Activated CD8-positive, alpha-beta memory T cell treated with anti-CD3 and anti-CD28 coated beads, Interleukin-2, amount 50 U/mL, for 24 hours (primary cell): ENCODE results near the gene PCDHA8.
"Not testable (repeated sequence)": the region's sequence is repeated elsewhere in the genome, so short reads cannot be mapped to it uniquely, and the experiment has no call there.

Experiments used
- DNase-seq: peaks from one replicate; pipeline ENCODE4 v3.0.0-alpha.2; 2020; ENCODE audit errors: extremely low read depth

The PCDHA8 gene

GRCh38 chr5:140840978-140841962 is at the start of gene PCDHA8:
TSS of gene PCDHA8 (plus strand) at chr5:140841187. CDS start at chr5:140841322, 135 bp downstream.
- no peak for DNase-seq

GRCh38 chr5:140794595-140795258 is 46.3 kb upstream of the PCDHA8 start, which contains the start of gene PCDHA2:
TSS of gene PCDHA2 (plus strand) at chr5:140794852.
- DNase-seq, result no peak

GRCh38 chr5:140795259-140795641 is 45.7 kb upstream of the PCDHA8 start:
- no peak for DNase-seq

- DNase-seq, result not testable (repeated sequence)
Measured at GRCh38 chr5:140796072-140796717, 44.8 kb upstream of the PCDHA8 start.

GRCh38 chr5:140796718-140797095 is 44.3 kb upstream of the PCDHA8 start:
- no peak for DNase-seq

GRCh38 chr5:140800816-140801493 is 40.0 kb upstream of the PCDHA8 start, which contains the start of gene PCDHA3:
TSS of gene PCDHA3 (plus strand) at chr5:140801057.
- DNase-seq, result no peak

- DNase-seq, result no peak
Measured at GRCh38 chr5:140801494-140801841, 39.5 kb upstream of the PCDHA8 start.

GRCh38 chr5:140802381-140802780 is 38.6 kb upstream of the PCDHA8 start:
- DNase-seq, result not testable (repeated sequence)

- no peak for DNase-seq
Measured at GRCh38 chr5:140802781-140803271, 38.2 kb upstream of the PCDHA8 start.

GRCh38 chr5:140806834-140807775 is 33.9 kb upstream of the PCDHA8 start, which contains the start of gene PCDHA4:
TSS of gene PCDHA4 (plus strand) at chr5:140807068.
- no peak for DNase-seq

- not testable (repeated sequence) for DNase-seq
Measured at GRCh38 chr5:140808241-140808888, 32.6 kb upstream of the PCDHA8 start.

GRCh38 chr5:140808889-140809291 is 32.1 kb upstream of the PCDHA8 start:
- no peak for DNase-seq

GRCh38 chr5:140821375-140822280 is 19.4 kb upstream of the PCDHA8 start, which contains the start of gene PCDHA5:
TSS of gene PCDHA5 (plus strand) at chr5:140821613.
- DNase-seq, result no peak

GRCh38 chr5:140822281-140822629 is 18.7 kb upstream of the PCDHA8 start:
- DNase-seq, result no peak

GRCh38 chr5:140822969-140823368 is 18.0 kb upstream of the PCDHA8 start:
- not testable (repeated sequence) for DNase-seq

GRCh38 chr5:140823475-140823874 is 17.5 kb upstream of the PCDHA8 start:
- no peak for DNase-seq

- DNase-seq, result no peak
Measured at GRCh38 chr5:140827704-140828361, 13.2 kb upstream of the PCDHA8 start, which contains the start of gene PCDHA6. TSS of gene PCDHA6 (plus strand) at chr5:140827960. CDS start at chr5:140828092, 132 bp downstream.

- no peak for DNase-seq
Measured at GRCh38 chr5:140828362-140828737, 12.6 kb upstream of the PCDHA8 start.
